Measurements from ENCODE around the gene FGFR1OP2.
A peak's percentile ranks its signal among the peaks of the same experiment; 100 is the strongest.

The FGFR1OP2 gene

DNA sequence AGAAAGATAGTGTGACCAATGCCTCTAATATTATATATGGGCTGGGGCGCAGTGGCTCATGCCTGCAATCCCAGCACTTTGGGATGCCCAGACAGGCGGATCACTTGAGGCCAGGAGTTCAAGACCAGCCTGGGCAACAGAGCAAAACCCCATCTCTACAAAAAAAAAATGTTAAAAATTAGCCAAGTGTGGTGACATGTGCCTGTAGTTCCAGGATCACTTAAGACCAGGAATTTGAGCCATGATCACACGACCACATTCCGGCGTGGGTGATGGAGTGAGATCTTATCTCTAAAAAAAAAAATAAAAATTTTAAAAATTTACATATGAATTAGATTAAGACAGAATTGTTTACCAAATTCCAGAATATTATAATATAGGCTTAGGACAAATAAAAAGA, 63.9 kb downstream of the FGFR1OP2 start:
- TF ChIP-seq SNAI2 (CRISPR knock-in tag; IDR thresholded peaks at IDR 0.05) (no peak), RARB (CRISPR knock-in tag; IDR thresholded peaks at IDR 0.05) (no peak), TOX (CRISPR knock-in tag; IDR thresholded peaks at IDR 0.05; ENCODE audit: borderline replicate concordance) (no peak), ZNF565 (CRISPR knock-in tag; conservative IDR thresholded peaks at IDR 0.05; ENCODE audit: low read depth) (no peak), ZNF70 (CRISPR knock-in tag; IDR thresholded peaks at IDR 0.05) (no peak), ZFP3 (CRISPR knock-in tag; IDR thresholded peaks at IDR 0.05) (no peak), ISL1 (CRISPR knock-in tag; IDR thresholded peaks at IDR 0.05) (no peak), ESRRG (CRISPR knock-in tag; IDR thresholded peaks at IDR 0.05) (no peak), ARNTL (CRISPR knock-in tag; IDR thresholded peaks at IDR 0.05; ENCODE audit: borderline replicate concordance, low read depth) (no peak), ZNF8 (CRISPR knock-in tag; IDR thresholded peaks at IDR 0.05) (no peak), OSR1 (CRISPR knock-in tag; IDR thresholded peaks at IDR 0.05) (no peak), ZFP30 (CRISPR knock-in tag; IDR thresholded peaks at IDR 0.05) (no peak), PPARA (CRISPR knock-in tag; IDR thresholded peaks at IDR 0.05; ENCODE audit: borderline replicate concordance) (no peak)
- TF ChIP-seq, protein P1, sequence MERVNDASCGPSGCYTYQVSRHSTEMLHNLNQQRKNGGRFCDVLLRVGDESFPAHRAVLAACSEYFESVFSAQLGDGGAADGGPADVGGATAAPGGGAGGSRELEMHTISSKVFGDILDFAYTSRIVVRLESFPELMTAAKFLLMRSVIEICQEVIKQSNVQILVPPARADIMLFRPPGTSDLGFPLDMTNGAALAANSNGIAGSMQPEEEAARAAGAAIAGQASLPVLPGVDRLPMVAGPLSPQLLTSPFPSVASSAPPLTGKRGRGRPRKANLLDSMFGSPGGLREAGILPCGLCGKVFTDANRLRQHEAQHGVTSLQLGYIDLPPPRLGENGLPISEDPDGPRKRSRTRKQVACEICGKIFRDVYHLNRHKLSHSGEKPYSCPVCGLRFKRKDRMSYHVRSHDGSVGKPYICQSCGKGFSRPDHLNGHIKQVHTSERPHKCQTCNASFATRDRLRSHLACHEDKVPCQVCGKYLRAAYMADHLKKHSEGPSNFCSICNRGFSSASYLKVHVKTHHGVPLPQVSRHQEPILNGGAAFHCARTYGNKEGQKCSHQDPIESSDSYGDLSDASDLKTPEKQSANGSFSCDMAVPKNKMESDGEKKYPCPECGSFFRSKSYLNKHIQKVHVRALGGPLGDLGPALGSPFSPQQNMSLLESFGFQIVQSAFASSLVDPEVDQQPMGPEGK (CRISPR knock-in tag; IDR thresholded peaks at IDR 0.05; ENCODE audit: borderline replicate concordance), result no peak
- TF ChIP-seq, protein P2, sequence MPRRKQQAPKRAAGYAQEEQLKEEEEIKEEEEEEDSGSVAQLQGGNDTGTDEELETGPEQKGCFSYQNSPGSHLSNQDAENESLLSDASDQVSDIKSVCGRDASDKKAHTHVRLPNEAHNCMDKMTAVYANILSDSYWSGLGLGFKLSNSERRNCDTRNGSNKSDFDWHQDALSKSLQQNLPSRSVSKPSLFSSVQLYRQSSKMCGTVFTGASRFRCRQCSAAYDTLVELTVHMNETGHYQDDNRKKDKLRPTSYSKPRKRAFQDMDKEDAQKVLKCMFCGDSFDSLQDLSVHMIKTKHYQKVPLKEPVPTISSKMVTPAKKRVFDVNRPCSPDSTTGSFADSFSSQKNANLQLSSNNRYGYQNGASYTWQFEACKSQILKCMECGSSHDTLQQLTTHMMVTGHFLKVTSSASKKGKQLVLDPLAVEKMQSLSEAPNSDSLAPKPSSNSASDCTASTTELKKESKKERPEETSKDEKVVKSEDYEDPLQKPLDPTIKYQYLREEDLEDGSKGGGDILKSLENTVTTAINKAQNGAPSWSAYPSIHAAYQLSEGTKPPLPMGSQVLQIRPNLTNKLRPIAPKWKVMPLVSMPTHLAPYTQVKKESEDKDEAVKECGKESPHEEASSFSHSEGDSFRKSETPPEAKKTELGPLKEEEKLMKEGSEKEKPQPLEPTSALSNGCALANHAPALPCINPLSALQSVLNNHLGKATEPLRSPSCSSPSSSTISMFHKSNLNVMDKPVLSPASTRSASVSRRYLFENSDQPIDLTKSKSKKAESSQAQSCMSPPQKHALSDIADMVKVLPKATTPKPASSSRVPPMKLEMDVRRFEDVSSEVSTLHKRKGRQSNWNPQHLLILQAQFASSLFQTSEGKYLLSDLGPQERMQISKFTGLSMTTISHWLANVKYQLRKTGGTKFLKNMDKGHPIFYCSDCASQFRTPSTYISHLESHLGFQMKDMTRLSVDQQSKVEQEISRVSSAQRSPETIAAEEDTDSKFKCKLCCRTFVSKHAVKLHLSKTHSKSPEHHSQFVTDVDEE (CRISPR knock-in tag; IDR thresholded peaks at IDR 0.05), result no peak
- TF ChIP-seq, protein P3, sequence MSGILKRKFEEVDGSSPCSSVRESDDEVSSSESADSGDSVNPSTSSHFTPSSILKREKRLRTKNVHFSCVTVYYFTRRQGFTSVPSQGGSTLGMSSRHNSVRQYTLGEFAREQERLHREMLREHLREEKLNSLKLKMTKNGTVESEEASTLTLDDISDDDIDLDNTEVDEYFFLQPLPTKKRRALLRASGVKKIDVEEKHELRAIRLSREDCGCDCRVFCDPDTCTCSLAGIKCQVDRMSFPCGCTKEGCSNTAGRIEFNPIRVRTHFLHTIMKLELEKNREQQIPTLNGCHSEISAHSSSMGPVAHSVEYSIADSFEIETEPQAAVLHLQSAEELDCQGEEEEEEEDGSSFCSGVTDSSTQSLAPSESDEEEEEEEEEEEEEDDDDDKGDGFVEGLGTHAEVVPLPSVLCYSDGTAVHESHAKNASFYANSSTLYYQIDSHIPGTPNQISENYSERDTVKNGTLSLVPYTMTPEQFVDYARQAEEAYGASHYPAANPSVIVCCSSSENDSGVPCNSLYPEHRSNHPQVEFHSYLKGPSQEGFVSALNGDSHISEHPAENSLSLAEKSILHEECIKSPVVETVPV (CRISPR knock-in tag; IDR thresholded peaks at IDR 0.05), result no peak
- TF ChIP-seq, protein P4, sequence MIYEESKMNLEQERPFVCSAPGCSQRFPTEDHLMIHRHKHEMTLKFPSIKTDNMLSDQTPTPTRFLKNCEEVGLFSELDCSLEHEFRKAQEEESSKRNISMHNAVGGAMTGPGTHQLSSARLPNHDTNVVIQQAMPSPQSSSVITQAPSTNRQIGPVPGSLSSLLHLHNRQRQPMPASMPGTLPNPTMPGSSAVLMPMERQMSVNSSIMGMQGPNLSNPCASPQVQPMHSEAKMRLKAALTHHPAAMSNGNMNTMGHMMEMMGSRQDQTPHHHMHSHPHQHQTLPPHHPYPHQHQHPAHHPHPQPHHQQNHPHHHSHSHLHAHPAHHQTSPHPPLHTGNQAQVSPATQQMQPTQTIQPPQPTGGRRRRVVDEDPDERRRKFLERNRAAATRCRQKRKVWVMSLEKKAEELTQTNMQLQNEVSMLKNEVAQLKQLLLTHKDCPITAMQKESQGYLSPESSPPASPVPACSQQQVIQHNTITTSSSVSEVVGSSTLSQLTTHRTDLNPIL (CRISPR knock-in tag; IDR thresholded peaks at IDR 0.05; ENCODE audit: low read depth), result no peak
- ATAC-seq, result no peak

DNA sequence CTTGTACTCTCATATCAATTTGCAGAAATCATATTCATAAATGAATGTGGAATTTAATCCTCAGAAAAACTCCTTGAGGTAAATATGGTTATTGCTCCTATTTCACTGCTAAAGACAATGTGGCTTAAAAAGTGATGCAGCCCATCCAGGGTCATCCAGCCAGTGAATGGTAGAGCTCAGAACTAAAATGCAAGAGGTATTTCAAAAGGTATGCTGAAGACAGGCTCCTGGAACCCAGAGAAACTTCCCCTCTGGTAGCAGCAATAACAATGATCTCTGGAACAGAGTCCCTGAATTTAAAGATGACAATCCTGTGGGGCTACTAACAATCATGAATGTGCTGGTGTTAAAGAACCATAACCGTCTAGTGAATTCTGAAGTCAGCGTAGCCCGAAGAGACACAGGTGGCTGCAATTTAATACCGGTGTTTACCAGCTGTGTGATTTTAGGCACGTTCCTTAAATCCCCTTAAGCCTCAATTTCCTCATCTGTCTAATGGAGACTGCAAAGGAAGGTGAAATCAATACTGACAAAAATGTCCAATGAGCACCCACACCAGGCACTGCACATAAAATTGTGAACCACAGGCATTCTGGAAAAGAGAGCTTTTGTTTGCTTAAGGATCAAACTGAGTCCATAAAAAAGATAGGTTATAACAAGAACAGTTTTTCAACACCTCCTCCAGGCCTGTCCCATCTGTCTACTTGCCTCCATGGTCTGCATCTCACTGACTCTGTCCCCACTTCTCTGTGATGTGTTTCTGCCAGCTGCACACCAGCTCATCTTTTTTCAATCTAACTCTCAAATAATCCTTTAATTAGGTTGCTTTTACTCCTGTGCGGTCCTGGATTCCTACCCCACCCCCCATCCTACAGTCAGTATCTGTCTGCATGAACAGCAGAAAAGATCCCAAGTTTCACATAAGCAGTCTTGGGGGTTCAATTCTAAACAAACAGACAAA, 65.4 kb downstream of the FGFR1OP2 start:
- no peak; the same call in 2 of the 3 replicates for ATAC-seq

DNA sequence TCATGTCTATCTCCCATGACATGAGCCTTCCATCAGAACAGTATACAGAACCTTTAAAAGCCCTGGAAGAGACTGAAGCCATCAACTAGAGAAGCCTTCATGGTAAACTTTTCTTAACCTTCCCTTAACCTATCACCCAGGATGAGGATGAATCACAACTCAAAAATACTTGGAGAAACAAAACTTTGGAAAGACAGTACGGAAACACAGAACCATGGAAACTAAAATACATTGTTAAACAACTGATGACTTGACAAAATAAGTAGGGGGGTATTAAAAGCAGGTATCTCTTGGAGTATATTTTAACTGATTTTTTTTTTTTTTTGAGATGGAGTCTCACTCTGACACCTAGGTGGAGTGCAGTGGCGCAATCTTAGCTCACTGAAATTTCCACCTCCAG, 67.2 kb downstream of the FGFR1OP2 start:
- no peak for ATAC-seq
- no peak for TF ChIP-seq CSDC2 (CRISPR knock-in tag; IDR thresholded peaks at IDR 0.05)

More for the DNA sequence above, 65.4 kb downstream of the FGFR1OP2 start:
- TF ChIP-seq TCF4 (CRISPR knock-in tag; IDR thresholded peaks at IDR 0.05; ENCODE audit: borderline replicate concordance) (peak; percentile 22; the same call in 1 of the 2 replicates), ISL1 (CRISPR knock-in tag; IDR thresholded peaks at IDR 0.05) (no peak), ZFP30 (CRISPR knock-in tag; IDR thresholded peaks at IDR 0.05) (no peak)

DNA sequence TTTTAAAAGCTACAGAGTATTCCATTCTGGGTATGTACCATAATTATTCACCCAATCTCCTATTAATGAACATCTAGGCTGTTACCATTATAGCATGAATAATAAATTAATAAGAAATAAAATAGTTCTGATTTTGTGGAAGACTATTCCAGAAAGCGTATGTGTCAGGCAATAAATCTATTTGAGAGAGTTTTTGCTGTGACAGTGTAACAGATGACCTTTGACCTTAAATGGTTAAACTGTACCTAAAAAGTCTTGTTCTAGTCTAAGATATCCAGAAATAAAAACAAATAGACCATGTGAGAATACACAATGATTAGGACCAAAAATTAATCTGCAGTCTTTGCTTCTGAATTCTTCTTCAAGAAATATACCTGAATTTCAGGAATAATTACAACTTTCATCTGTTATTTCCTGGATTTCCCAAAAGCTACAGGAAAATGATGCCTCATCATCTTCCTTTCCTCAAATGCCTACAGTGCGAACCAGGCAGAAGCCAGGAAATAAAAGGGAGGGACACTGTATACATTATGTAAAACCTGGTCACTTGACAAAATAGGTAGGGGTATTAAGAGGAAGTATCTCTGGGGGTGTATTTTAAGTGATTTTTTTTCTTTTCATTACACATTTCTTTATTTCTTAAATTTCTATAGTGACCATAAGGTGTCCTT, 68.7 kb downstream of the FGFR1OP2 start:
- no peak for ATAC-seq
- TF ChIP-seq GLIS3 (CRISPR knock-in tag; IDR thresholded peaks at IDR 0.05) (no peak), CSDC2 (CRISPR knock-in tag; IDR thresholded peaks at IDR 0.05) (no peak), BACH2 (CRISPR knock-in tag; IDR thresholded peaks at IDR 0.05; ENCODE audit: borderline replicate concordance) (no peak), ZC3H10 (CRISPR knock-in tag; IDR thresholded peaks at IDR 0.05) (no peak), OSR1 (CRISPR knock-in tag; IDR thresholded peaks at IDR 0.05) (no peak), TCF4 (CRISPR knock-in tag; IDR thresholded peaks at IDR 0.05; ENCODE audit: borderline replicate concordance) (no peak), ISL1 (CRISPR knock-in tag; IDR thresholded peaks at IDR 0.05) (no peak), ZNF70 (CRISPR knock-in tag; IDR thresholded peaks at IDR 0.05) (no peak), ZFP30 (CRISPR knock-in tag; IDR thresholded peaks at IDR 0.05) (no peak), RARB (CRISPR knock-in tag; IDR thresholded peaks at IDR 0.05) (no peak)
- TF ChIP-seq, protein P3 (CRISPR knock-in tag; IDR thresholded peaks at IDR 0.05), result no peak
- TF ChIP-seq, protein P4 (CRISPR knock-in tag; IDR thresholded peaks at IDR 0.05; ENCODE audit: low read depth), result no peak

All from SK-N-SH treated with all-trans-retinoic acid at 6 μM for 48 hours (cell line).